CD14-positive monocyte (primary cell): ENCODE results near the gene CD4. TPM values are rescaled to one million over a fixed set of nuclear protein-coding genes. Genes with fewer than 3 reads are reported as not detected.

Experiments used
- DNase-seq, 3 donors: peaks; one replicate each; pipeline ENCODE4 v3.0.0-alpha.2; 2011 to 2022
- H2AFZ ChIP-seq: 2 replicates; pipeline ENCODE4 v1.6.0; 2012; ENCODE audit warnings: mild to moderate bottlenecking, low read depth, low read length, inconsistent platforms; ENCODE audit not compliant: insufficient read depth, poor library complexity, severe bottlenecking
- H3K27ac ChIP-seq, 2 donors: 1 replicate in 1 of 2; 2 replicates in 1 of 2; pipeline ENCODE4 v1.5.1; 2012 to 2013; ENCODE audit warnings: low read length in 2 of 2, control low read depth in 1 of 2, inconsistent platforms in 1 of 2, low read depth in 1 of 2, mild to moderate bottlenecking in 1 of 2
- H3K27me3 ChIP-seq, 2 donors: one replicate each; pipeline versions ENCODE4 v1.6.0 to v1.6.1; 2011 to 2013; ENCODE audit warnings: low read length in 2 of 2; ENCODE audit not compliant: control insufficient read depth in 2 of 2, insufficient read depth in 2 of 2
- H3K36me3 ChIP-seq, 2 donors: replicated peaks in 1 of 2; 1 replicate in 1 of 2; 2 replicates in 1 of 2; pipeline versions ENCODE4 v1.5.1 to v1.6.1; 2012 to 2013; ENCODE audit warnings: low read length in 2 of 2, control low read depth in 1 of 2, inconsistent platforms in 1 of 2, mild to moderate bottlenecking in 1 of 2; ENCODE audit not compliant: insufficient read depth in 2 of 2, control insufficient read depth in 1 of 2
- H3K4me1 ChIP-seq, 2 donors: 1 replicate in 1 of 2; 2 replicates in 1 of 2; pipeline versions ENCODE4 v1.5.1 to v1.6.1; 2012 to 2013; ENCODE audit warnings: low read length in 2 of 2, control low read depth in 1 of 2, inconsistent platforms in 1 of 2, mild to moderate bottlenecking in 1 of 2, moderate library complexity in 1 of 2; ENCODE audit not compliant: insufficient read depth in 2 of 2, control insufficient read depth in 1 of 2
- H3K4me2 ChIP-seq: replicated peaks from 2 replicates; pipeline ENCODE3; 2012; ENCODE audit warnings: low read length, moderate library complexity, mild to moderate bottlenecking; ENCODE audit not compliant: poor library complexity, severe bottlenecking; ENCODE audit errors: extremely low read depth
- H3K4me3 ChIP-seq, 3 experiments: fragments of 200-600 bp in 1 of 3; sonication (generic) in 1 of 3; replicated peaks in 1 of 3; 1 replicate in 2 of 3; 2 replicates in 1 of 3; pipeline ENCODE4 v1.5.1; 2011 to 2013; ENCODE audit warnings: low read length in 3 of 3, mild to moderate bottlenecking in 3 of 3, control low read depth in 2 of 3, low read depth in 2 of 3, inconsistent platforms in 1 of 3, moderate library complexity in 1 of 3
- H3K79me2 ChIP-seq: 2 replicates; pipeline ENCODE4 v1.6.0; 2012; ENCODE audit warnings: mild to moderate bottlenecking, control low read depth, inconsistent platforms, low read length, moderate library complexity; ENCODE audit not compliant: insufficient read depth
- H3K9ac ChIP-seq: 2 replicates; pipeline ENCODE4 v1.6.0; 2017; ENCODE audit warnings: low read length, mild to moderate bottlenecking; ENCODE audit not compliant: insufficient read depth, poor library complexity, severe bottlenecking
- H3K9me3 ChIP-seq, 2 donors: replicated peaks in 1 of 2; 1 replicate in 1 of 2; 2 replicates in 1 of 2; pipeline versions ENCODE4 v1.5.1 to v1.6.1; 2012 to 2013; ENCODE audit warnings: low read length in 2 of 2, control low read depth in 1 of 2; ENCODE audit not compliant: control insufficient read depth in 1 of 2, insufficient read depth in 1 of 2
- H4K20me1 ChIP-seq: 2 replicates; pipeline ENCODE4 v1.6.0; 2012; ENCODE audit warnings: mild to moderate bottlenecking, low read length, control low read depth, moderate library complexity; ENCODE audit not compliant: insufficient read depth
- H3K27ac Mint-ChIP-seq, 7 donors: one replicate each; pipeline ENCODE4 v1.8.0; 2020; ENCODE audit warnings: mild to moderate bottlenecking in 7 of 7, mixed read lengths in 7 of 7, moderate library complexity in 6 of 7, inconsistent platforms in 2 of 7
- H3K27me3 Mint-ChIP-seq, 3 donors: one replicate each; pipeline ENCODE4 v1.8.0; 2021 to 2022; ENCODE audit warnings: low read depth in 3 of 3, mild to moderate bottlenecking in 3 of 3, mixed read lengths in 3 of 3, moderate library complexity in 3 of 3, inconsistent platforms in 1 of 3
- H3K36me3 Mint-ChIP-seq, 2 donors: one replicate each; pipeline ENCODE4 v1.8.0; 2020; ENCODE audit warnings: mixed read lengths in 2 of 2, inconsistent platforms in 1 of 2, mild to moderate bottlenecking in 1 of 2
- H3K4me1 Mint-ChIP-seq: one replicate; pipeline ENCODE4 v1.8.0; 2020; ENCODE audit warnings: mild to moderate bottlenecking, mixed read lengths
- H3K4me3 Mint-ChIP-seq, 2 donors: one replicate each; pipeline ENCODE4 v1.8.0; 2020; ENCODE audit warnings: mild to moderate bottlenecking in 2 of 2, mixed read lengths in 2 of 2, moderate library complexity in 1 of 2
- H3K9me3 Mint-ChIP-seq, 7 donors: one replicate each; pipeline ENCODE4 v1.8.0; 2020 to 2022; ENCODE audit warnings: mixed read lengths in 7 of 7, mild to moderate bottlenecking in 6 of 7, moderate library complexity in 6 of 7, inconsistent platforms in 2 of 7
- CTCF ChIP-seq: fragments of 200-600 bp; IDR thresholded peaks from one replicate; pipeline ENCODE4 v1.8.0; 2022; ENCODE audit warnings: antibody characterized with exemption, mild to moderate bottlenecking
- WGBS: methylation state at CpG from one replicate; pipeline ENCODE4 v1.1.5; 2013; ENCODE audit warnings: missing lambda C conversion rate; ENCODE audit not compliant: insufficient coverage; 5-methylcytosine and 5-hydroxymethylcytosine counted together
- intact Hi-C, 2 donors: fragments of 100-400 bp; cut with micrococcal nuclease; formaldehyde crosslinking; loops; one replicate each; pipeline versions ENCODE4 v1.15.0 to v1.15.1; 2023
- polyA plus RNA-seq, 3 donors: library from polyadenylated mRNA; depleted of rRNA in 1 of 3; unstranded in 2 of 3; stranded (reverse) in 1 of 3; fragments of 300-500 nt in 2 of 3; fragments of >200 nt in 1 of 3; fragmentation: Illumina TruSeq in 2 of 3; gene quantifications; 1 replicate in 2 of 3; 2 replicates in 1 of 3; pipeline ENCODE4 v1.2.3, GENCODE V29; 2012 to 2021

Gene CD4
- polyA plus RNA-seq, 3 donors, result 261 to 371 (median 269) TPM

DNA sequence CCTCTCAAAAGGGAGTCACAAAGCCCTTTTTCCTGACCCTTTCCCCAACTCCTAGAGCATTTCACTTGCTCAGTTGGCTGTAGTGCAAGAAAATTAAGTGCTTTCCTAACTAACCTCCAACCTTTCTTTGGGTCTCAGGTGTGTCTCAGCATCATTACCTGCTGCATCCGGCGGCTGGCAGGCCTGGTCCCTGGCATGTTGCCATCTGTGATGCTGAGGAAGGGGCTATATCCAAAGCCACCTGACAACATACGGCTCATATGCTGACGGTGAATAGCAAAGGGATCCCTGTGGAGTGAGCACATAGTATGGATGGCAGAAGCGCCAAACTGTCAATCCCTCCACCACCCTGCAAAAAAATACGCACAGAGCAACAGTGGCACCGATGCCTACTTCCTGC, 37.6 kb upstream of the CD4 start:
- Mint-ChIP-seq H3K27me3 (peaks cover 0 to 2% (median 0%) of the 10 kb centered on the region in 3 donors), H3K27ac (peak overlapping the region in 4 of 7 donors; percentile 2 to 100 (median 67)), H3K9me3 (no peaks in the 10 kb centered on the region), H3K4me3 (peak overlapping the region; percentile 91 to 95), H3K4me1 (peaks cover 33% of the 10 kb centered on the region), H3K36me3 (peaks cover 50 to 53% of the 10 kb centered on the region in 2 donors)
- no peaks in the 10 kb centered on the region for H3K9me3 ChIP-seq
- peak overlapping the region in 1 of 3 experiments; percentile 97 for H3K4me3 ChIP-seq
- no peak for TF ChIP-seq CTCF
- DNase-seq, result no peak
- intact Hi-C loops, result loop anchor here in 1 of 2 donors (5.0 kb wide), 1 partner anchor 41 kb away; no protein-coding TSS in a partner anchor
- H3K27ac ChIP-seq, result peak overlapping the region in 1 of 2 donors; percentile 97
- no peaks in the 10 kb centered on the region for H4K20me1 ChIP-seq
- H3K27me3 ChIP-seq, result no peaks in the 10 kb centered on the region
- H3K36me3 ChIP-seq, result peaks cover 43 to 53% of the 10 kb centered on the region in 2 donors
- peaks cover 25% of the 10 kb centered on the region in 2 donors for H3K4me1 ChIP-seq
- peaks cover 18% of the 10 kb centered on the region for H3K79me2 ChIP-seq
- WGBS, result no CpG with 5 or more reads among the region's 7 CpGs
- H3K4me2 ChIP-seq, result peak overlapping the region; percentile 99
- peak overlapping the region; percentile 97 for H3K9ac ChIP-seq
- no peak overlapping the region for H2AFZ ChIP-seq

GRCh38 chr12:6752167-6752920, 37.0 kb upstream of the CD4 start:
- H3K36me3 Mint-ChIP-seq, result peaks cover 44 to 47% of the 10 kb centered on the region in 2 donors
- Histone ChIP-seq H3K4me3 (peak overlapping the region; percentile 89 to 97 (median 90)), H3K9ac (peak overlapping the region; percentile 97), H2AFZ (peak overlapping the region; percentile 82), H3K4me1 (peaks cover 25% of the 10 kb centered on the region in 2 donors), H3K27me3 (no peaks in the 10 kb centered on the region), H3K9me3 (no peaks in the 10 kb centered on the region), H4K20me1 (no peaks in the 10 kb centered on the region), H3K36me3 (peaks cover 42 to 47% of the 10 kb centered on the region in 2 donors), H3K4me2 (peak overlapping the region; percentile 99), H3K79me2 (peaks cover 18% of the 10 kb centered on the region), H3K27ac (peak overlapping the region; percentile 97 to 98)
- peaks cover 2% of the 10 kb centered on the region in 3 donors for H3K27me3 Mint-ChIP-seq
- H3K4me1 Mint-ChIP-seq, result peaks cover 29% of the 10 kb centered on the region
- intact Hi-C loops, result loop anchor here in 1 of 2 donors (5.0 kb wide), 1 partner anchor 40 kb away; no protein-coding TSS in a partner anchor
- peak overlapping the region; percentile 91 to 95 for H3K4me3 Mint-ChIP-seq
- H3K27ac Mint-ChIP-seq, result peak overlapping the region; percentile 96 to 100 (median 99)
- WGBS, result 0% methylated on average over 18 of the region's 24 CpGs
- no peaks in the 10 kb centered on the region for H3K9me3 Mint-ChIP-seq
- no peak for TF ChIP-seq CTCF
- DNase-seq, result no peak
